Kidney capillary endothelial cell (primary cell): Measurements from ENCODE around the gene DGKA.
"Not testable (repeated sequence)": the region's sequence is repeated elsewhere in the genome, so short reads cannot be mapped to it uniquely, and the experiment has no call there.

Experiments used
- DNase-seq: peaks from one replicate; pipeline ENCODE4 v3.0.0-alpha.2; 2018; ENCODE audit warnings: low spot score

DGKA gene

DNA sequence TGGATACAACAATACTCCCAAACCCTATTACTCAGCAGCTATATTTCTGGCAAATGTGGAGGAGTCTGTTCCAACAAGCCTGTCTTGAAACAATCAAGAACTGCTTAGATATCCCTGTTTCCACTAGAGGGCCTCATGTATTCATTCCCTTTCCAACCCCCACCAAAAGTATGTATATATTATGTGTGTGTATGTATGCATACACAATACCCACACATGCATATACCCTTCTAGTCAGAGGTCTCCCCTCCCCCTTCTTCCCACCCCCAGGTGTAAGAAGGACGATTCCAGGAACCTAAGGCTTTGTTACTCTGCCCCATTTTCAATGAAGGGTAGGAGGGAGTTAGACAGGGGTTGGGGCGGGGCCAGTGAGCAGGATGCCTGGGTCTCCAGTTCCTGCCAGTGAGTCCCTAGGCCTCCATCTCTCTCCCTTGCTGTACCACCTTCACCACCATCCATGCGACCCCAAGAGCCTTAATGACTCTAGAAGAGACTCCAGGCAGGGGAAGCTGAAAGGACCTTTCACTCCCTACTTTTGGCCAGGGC lies at the start of gene DGKA:
Gene DGKA (plus strand): TSS at position 392 of the 546 bp plus-strand sequence. CDS start 5,342 bp downstream, outside the sequence.
- peak; percentile 60 for DNase-seq

DNA sequence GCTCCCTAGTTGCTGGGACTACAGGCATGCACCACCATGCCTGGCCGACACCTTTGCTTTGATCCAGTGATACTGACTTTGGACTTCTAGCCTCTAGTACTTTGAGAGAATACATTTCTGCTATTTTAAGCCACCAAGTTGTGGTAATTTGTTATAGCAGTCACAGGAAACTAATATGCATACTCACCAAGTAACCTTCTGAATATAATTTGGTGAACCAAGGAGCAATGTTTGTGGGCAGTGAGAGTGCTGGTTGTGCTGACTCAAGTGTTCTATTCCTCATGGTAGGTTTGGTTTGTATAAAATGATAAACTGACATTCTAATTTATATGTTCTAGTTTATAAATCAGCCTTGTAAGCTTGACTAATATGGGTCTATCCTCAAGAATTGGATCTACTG lies 45.8 kb upstream of the DGKA start:
- no peak for DNase-seq

GRCh38 chr12:55891310-55891709 lies 39.7 kb upstream of the DGKA start:
- DNase-seq = no peak

DNA sequence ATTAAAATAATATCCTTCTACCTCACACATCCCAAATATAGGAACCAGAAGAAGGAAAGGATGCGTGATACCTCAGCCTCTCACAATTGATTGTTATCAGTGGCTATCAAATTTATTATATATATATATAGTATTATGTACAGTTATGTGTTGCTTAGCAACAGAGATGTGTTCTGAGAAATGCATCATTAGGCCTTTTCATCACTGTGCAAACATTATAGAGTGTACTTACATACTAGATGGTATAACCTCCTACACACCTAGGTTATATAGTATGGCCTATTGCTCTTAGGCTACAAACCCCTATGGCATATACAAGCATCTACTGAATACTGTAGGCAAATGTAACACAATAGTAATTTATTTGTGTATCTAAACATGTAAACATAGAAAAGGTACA lies 37.2 kb upstream of the DGKA start:
- DNase-seq = no peak

DNA sequence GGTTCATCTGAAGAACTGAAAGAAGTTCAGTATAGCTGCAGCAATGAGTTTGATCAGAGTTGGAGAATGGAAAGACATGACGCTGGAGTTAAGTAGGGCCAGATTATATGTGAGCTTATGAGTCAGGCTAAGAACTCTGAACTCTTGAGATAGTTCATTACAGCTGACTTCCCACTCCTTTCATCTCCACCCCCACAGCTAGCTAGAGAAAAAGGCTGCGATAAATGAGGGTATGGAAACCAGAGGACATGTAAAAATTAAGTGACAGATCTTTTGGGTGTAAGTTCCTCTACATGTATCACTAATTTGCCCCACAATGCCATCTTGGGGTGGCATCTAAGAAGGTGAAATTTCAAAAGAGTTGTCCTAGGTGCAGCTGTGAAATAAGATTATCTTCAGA lies 31.9 kb upstream of the DGKA start:
- no peak for DNase-seq

GRCh38 chr12:55901881-55902490 lies 29.0 kb upstream of the DGKA start:
- no peak for DNase-seq

DNA sequence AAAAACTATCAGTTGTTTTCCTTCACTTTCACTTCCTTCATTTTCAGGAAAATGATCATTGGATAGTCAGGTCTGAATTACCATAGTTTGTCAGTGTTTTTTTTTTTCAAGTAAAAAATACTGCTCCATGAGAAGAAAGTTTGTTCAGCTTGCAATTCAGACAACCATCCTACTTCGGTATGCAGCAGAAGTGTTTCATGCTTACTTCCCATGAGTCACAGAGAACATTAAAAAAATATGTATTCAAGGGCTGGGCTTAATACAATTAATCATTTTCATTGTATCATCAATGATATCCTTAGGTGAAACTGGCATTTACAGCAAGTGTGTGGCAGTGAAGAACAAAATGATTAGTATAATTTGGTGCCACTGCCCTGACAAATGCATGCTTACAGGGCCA lies 24.9 kb upstream of the DGKA start:
- DNase-seq = peak; percentile 60

- no peak for DNase-seq
Observed at GRCh38 chr12:55908726-55909512, 22.0 kb upstream of the DGKA start.

DNA sequence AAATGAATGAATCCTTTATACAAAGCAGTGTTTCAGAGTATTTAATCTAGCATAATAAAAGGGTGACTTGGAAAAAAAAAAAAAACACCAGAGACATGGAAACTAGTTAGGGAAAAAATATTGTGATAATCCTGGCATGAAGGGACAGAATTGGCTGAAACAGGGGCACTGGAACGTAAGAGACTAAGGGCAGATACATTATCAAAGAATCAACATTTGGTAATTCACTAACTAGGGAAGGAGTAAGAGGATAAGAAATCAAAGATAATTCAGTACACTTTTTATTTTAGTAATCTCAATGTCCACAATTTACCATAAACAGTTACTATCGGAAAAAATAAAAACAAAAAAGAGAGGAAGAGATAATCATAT lies 21.5 kb upstream of the DGKA start:
- DNase-seq = no peak

DNA sequence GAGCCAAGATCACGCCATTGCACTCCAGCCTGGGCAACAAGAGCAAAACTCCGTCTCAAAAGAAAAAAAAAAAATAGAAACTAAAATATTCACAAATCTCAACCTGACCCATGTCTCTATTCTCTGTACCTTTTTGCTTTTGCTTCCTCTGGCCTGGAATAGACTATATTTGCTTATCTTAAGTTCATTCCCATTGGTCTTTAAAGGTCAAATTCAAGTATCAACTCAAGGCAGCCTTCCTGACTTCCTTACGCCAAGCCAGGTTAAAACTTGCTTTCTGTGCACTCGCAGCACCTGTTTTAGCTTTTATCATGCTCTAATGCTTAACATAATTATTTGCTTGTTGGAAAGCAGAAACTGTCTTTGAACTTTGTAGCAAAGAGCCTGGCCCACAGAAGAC lies 18.1 kb upstream of the DGKA start:
- no peak for DNase-seq

GRCh38 chr12:55915482-55915859 lies 15.5 kb upstream of the DGKA start:
- DNase-seq = no peak

GRCh38 chr12:55919032-55919431 lies 11.9 kb upstream of the DGKA start:
- not testable (repeated sequence) for DNase-seq

DNA sequence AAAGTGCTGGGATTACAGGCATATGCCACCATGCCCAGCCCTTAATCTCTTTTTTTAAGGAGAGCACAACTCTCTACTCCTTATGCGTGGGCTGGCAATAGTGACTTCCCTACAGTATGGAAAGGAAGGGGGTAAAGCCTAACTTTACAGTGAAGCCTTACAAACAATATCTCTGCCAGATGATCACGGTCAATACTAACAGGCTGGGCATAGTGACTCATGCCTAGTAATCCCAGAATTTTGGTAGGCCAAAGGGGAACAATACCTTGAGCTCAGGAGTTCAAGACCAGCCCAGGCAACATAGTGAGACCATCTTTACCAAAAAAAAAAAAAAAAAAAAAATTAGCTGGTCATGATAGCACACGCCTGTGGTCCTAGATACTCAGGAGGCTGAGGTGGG lies 8.8 kb upstream of the DGKA start:
- DNase-seq = no peak

DNA sequence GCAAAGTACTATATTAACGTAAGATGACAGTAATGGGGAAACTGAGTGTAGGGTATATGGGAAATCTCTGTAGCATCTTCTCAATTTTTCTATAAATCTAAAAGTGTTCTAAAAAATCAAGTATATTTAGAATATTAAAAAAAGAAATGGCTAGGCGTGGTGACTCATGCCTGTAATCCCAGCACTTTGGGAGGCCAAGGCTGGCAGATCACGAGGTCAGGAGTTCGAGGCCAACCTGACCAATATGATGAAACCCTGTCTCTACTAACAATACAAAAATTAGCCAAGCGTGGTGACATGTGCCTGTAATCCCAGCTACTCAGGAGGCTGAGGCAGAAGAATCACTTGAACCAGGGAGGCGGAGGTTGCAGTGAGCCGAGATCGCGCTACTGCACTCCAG lies 7.3 kb upstream of the DGKA start:
- not testable (repeated sequence) for DNase-seq

- DNase-seq = no peak
Observed at GRCh38 chr12:55925371-55925770, 5.6 kb upstream of the DGKA start.

DNA sequence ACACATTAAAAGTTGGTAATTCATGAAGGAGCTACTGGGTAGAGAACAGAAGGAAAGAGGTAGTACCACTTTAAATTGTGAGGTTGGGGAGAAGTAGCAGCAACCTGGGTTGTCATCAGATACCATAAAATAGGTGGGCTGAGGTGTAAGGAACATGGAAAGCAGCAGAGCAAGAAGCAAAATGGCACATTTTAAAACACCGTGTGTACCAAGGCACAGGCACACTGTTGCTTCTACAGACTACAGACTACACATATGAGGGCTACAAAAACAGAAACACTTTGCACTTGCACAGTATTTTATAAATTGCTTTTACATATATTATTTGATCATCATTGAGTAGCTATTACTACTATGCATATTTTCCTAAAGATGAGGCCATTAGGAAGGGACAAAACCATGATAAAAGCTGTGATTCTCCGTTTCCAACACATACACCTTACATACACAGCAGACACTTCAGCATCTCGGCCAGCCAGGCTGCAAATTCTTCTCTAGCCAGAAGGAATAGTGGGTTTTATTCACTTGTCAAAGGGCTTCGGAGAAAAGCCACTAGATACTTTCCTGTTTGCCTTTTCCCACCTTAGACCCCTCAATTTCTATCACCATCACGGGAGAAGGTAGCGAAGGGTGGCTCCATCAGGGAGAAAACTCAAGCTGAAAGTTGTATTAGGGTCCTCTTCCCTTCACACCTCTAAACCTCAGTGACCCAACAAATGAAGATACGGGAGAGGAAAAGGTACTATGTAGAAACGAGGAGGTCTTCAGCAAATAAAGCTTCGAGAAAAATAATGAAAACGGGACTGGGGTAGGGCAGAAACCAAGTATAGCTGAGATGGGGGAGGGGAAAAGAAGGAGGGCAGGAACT lies 4.9 kb upstream of the DGKA start:
- no peak for DNase-seq

DNA sequence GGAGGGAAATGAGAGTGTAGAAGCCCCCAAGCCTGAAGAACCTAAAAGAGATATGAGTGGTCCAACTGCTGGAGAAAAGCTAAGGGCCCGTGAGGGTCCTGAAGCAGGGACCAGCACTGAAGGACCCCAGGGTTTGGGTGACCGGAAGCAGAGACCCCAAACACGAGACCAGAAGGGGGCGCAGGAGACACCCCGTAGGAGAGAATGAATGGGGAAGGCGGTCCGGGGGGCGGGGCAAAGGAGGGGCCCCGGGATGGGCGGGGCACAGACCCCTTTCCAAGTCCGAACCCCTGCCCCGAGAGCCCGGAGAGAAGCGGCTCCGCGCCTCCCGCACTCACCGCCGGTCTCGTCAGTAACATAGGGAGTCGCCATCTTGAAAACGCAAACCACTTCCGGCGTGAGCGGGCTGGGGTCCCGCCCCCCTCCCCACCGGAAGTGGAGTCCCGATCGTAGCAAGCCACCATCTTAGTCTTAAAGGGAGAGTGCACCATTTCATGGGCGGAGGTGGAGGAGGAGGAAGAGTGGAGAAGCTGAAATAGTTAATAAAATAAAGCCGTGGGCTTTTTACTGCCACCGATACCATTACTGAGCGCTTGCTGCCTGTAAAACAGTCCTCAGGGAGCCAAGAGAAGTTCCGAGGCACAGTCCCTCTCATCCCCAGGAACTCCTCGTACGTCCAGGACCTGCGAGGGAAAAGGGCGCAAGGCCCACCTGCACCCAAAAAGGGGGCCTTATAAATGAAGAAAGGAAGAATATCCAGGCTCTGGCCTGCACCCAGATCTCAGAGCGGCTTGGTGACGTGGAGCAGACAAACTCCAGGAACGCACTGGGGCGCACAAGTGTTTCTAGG lies 4.0 kb upstream of the DGKA start:
- DNase-seq = peak; percentile 72

DNA sequence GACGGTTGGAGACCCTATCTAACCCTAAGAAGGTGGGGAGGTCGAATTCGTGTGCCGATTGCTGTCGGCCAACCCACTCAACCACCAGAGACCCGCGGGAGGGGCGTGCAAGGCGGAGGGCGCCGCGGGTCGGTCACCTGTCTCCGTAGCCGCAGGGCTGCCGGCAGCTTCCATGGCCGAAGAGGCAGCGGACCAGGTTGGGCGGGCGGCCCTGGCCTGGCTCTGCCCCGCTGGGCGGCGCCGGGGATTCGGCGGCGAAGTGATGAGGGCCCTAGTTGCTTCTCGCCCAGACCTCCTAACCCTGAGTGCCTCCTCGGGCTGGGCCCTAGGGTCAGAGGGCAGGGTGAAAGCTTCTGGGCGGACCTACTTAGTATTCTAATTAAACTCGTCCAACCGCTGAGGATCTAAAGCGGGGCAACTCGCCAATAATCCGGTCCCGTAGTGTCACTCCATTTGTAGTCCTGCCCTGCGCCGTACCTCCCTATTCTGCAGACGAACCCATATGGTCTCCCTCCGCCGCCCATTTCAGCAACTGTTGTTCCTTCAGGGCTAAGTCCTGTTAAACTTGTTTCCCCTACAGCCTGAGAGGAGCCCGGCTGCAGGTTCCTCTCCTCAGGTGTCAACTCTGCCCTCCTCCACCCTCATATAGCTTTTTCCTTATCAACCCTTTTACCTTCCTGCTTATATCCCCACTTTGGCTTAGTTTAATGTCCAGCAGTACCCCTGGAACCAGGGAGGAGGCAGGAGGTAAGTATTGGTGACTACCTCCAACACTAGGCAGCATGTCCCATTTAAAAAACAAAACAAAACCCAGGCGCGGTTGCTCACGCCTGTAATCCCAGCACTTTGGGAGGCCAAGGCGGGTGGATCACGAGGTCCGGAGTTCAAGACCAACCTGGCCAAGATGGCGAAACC lies 3.1 kb upstream of the DGKA start, which contains the start of gene PYM1:
Gene PYM1 (minus strand): TSS at position 307 of the 915 bp plus-strand sequence. CDS start 133 bp downstream, at position 174.
- DNase-seq = peak; percentile 47

- DNase-seq = no peak
Observed at GRCh38 chr12:55929306-55929791, 1.6 kb upstream of the DGKA start.

- no peak for DNase-seq
Observed at GRCh38 chr12:55931317-55931779, 386 bp downstream of the DGKA start.
